SK-N-SH (cell line): ENCODE measurements around the gene ADAMTS17. TPM values are rescaled to one million over a fixed set of nuclear protein-coding genes. Genes with fewer than 3 reads are reported as not detected.

Source experiments
- CTCF ChIA-PET: fragments of 300-600, 350-600 bp; formaldehyde crosslinking; extraction: SDS; loops from one replicate; lab custom pipeline; 2021; lab: Yijun Ruan, JAX
- POLR2A ChIA-PET: fragments of 350-600 bp; sonication (Branson Sonifier 250); formaldehyde crosslinking; extraction: SDS; loops from one replicate; lab custom pipeline; 2020; ENCODE audit warnings: antibody characterized with exemption, inconsistent platforms; lab: Yijun Ruan, JAX
- DNase-seq: peaks from one replicate; pipeline ENCODE4 v3.0.0; 2012
- H2AFZ ChIP-seq: fragments of 200-600 bp; sonication (generic); 2 replicates; pipeline ENCODE4 v1.8.1; 2016; ENCODE audit warnings: antibody characterized with exemption, mild to moderate bottlenecking, low read depth
- H3F3A ChIP-seq: fragments of 200-600 bp; sonication (generic); replicated peaks from 2 replicates; pipeline ENCODE3; 2016; ENCODE audit warnings: antibody characterized with exemption, mild to moderate bottlenecking; ENCODE audit not compliant: insufficient read depth
- H3K27ac ChIP-seq, 2 experiments: fragments of 200-500 bp in 1 of 2; fragments of 200-600 bp in 1 of 2; sonication (Bioruptor generic) in 1 of 2; sonication (generic), shearing (Covaris generic) in 1 of 2; 2 replicates each; pipeline versions ENCODE4 v1.5.1 to v1.6.1; 2014 to 2016; ENCODE audit warnings: low read depth in 2 of 2, inconsistent platforms in 1 of 2, low read length in 1 of 2, mild to moderate bottlenecking in 1 of 2, mixed read lengths in 1 of 2
- H3K27me3 ChIP-seq: fragments of 200-600 bp; sonication (generic), shearing (Covaris generic); 2 replicates; pipeline ENCODE4 v1.6.1; 2016; ENCODE audit warnings: mixed run types; ENCODE audit not compliant: insufficient read depth
- H3K36me3 ChIP-seq, 2 experiments: fragments of 200-500 bp in 1 of 2; fragments of 200-600 bp in 1 of 2; sonication (Bioruptor generic) in 1 of 2; sonication (generic) in 1 of 2; replicated peaks in 1 of 2; 2 replicates each; pipeline versions ENCODE3 to v1.5.1; 2014 to 2016; ENCODE audit warnings: low read length in 1 of 2, mild to moderate bottlenecking in 1 of 2; ENCODE audit not compliant: insufficient read depth in 2 of 2, control insufficient read depth in 1 of 2
- H3K4me1 ChIP-seq, 2 experiments: fragments of 200-500 bp in 1 of 2; fragments of 200-600 bp in 1 of 2; sonication (Bioruptor generic) in 1 of 2; sonication (generic), shearing (Covaris generic) in 1 of 2; 2 replicates each; pipeline versions ENCODE4 v1.5.1 to v1.6.1; 2014 to 2016; ENCODE audit warnings: low read depth in 1 of 2, low read length in 1 of 2, mixed run types in 1 of 2; ENCODE audit not compliant: insufficient read depth in 2 of 2, control insufficient read depth in 1 of 2
- H3K4me2 ChIP-seq: fragments of 200-600 bp; sonication (generic), shearing (Covaris generic); 2 replicates; pipeline ENCODE4 v1.6.1; 2017; ENCODE audit warnings: mixed run types
- H3K4me3 ChIP-seq, 2 experiments: fragments of 200-500 bp in 1 of 2; fragments of 200-600 bp in 1 of 2; sonication (Bioruptor generic) in 1 of 2; sonication (generic), shearing (Covaris generic) in 1 of 2; 2 replicates each; pipeline versions ENCODE4 v1.5.1 to v1.8.1; 2014 to 2016; ENCODE audit warnings: low read depth in 2 of 2, inconsistent platforms in 1 of 2, low read length in 1 of 2, mild to moderate bottlenecking in 1 of 2, mixed read lengths in 1 of 2, moderate library complexity in 1 of 2
- H3K79me2 ChIP-seq: fragments of 200-600 bp; sonication (generic); 2 replicates; pipeline ENCODE4 v1.8.1; 2017; ENCODE audit warnings: mild to moderate bottlenecking; ENCODE audit not compliant: insufficient read depth
- H3K9ac ChIP-seq: fragments of 200-600 bp; sonication (generic); 2 replicates; pipeline ENCODE4 v1.6.1; 2017; ENCODE audit warnings: mixed run types
- H3K9me2 ChIP-seq: fragments of 200-600 bp; sonication (generic); 2 replicates; pipeline ENCODE4 v1.6.1; 2017; ENCODE audit warnings: mixed run types
- H3K9me3 ChIP-seq: fragments of 200-600 bp; sonication (generic); 2 replicates; pipeline ENCODE4 v1.6.1; 2017; ENCODE audit warnings: mixed run types, mild to moderate bottlenecking, moderate library complexity
- H4K20me1 ChIP-seq: fragments of 200-600 bp; sonication (generic); 2 replicates; pipeline ENCODE4 v1.6.1; 2017; ENCODE audit warnings: mild to moderate bottlenecking, mixed run types; ENCODE audit not compliant: insufficient read depth
- EZH2phosphoT487 ChIP-seq: fragments of 200-600 bp; sonication (generic); IDR thresholded peaks from 2 replicates; pipeline ENCODE4 v1.6.1; 2017; ENCODE audit warnings: low read depth, mixed run types, mild to moderate bottlenecking, antibody characterized with exemption, moderate library complexity, borderline replicate concordance
- FOSL2 ChIP-seq: IDR thresholded peaks from 2 replicates; pipeline ENCODE4 v1.4.0; 2012; ENCODE audit warnings: low read depth, mild to moderate bottlenecking, moderate library complexity, borderline replicate concordance
- FOXJ3 ChIP-seq: sonication (generic); formaldehyde crosslinking; IDR thresholded peaks from 2 replicates; pipeline ENCODE4 v1.5.1; 2020; ENCODE audit warnings: mild to moderate bottlenecking, missing genetic modification reagents
- GABPA ChIP-seq: IDR thresholded peaks from 2 replicates; pipeline ENCODE4 v1.4.0; 2012; ENCODE audit warnings: low read depth, mild to moderate bottlenecking
- GATA2 ChIP-seq: sonication (generic); formaldehyde crosslinking; IDR thresholded peaks from 2 replicates; pipeline ENCODE4 v1.5.0; 2020; ENCODE audit warnings: mild to moderate bottlenecking, missing genetic modification reagents
- IRF3 ChIP-seq: fragments of 150-350 bp; IDR thresholded peaks from 2 replicates; pipeline ENCODE4 v1.6.1; 2016; ENCODE audit warnings: mild to moderate bottlenecking, low read depth, low read length
- JUND ChIP-seq: IDR thresholded peaks from 2 replicates; pipeline ENCODE4 v1.4.0; 2012
- MEF2A ChIP-seq: IDR thresholded peaks from 2 replicates; pipeline ENCODE4 v1.4.0; 2012; ENCODE audit warnings: low read depth, borderline replicate concordance
- POLR2AphosphoS5 ChIP-seq: IDR thresholded peaks from 2 replicates; pipeline ENCODE4 v1.6.1; 2012; ENCODE audit warnings: low read depth, low read length
- RAD21 ChIP-seq: IDR thresholded peaks from 2 replicates; pipeline ENCODE4 v1.6.1; 2012; ENCODE audit warnings: mild to moderate bottlenecking, low read length
- RCOR1 ChIP-seq: fragments of 150-350 bp; IDR thresholded peaks from 2 replicates; pipeline ENCODE4 v1.6.1; 2017; ENCODE audit warnings: antibody characterized with exemption, low read length
- RXRA ChIP-seq: IDR thresholded peaks from 2 replicates; pipeline ENCODE4 v1.4.0; 2012; ENCODE audit warnings: low read depth, mild to moderate bottlenecking, borderline replicate concordance
- TCF12 ChIP-seq: IDR thresholded peaks from 2 replicates; pipeline ENCODE4 v1.4.0; 2012
- YY1 ChIP-seq: IDR thresholded peaks from 2 replicates; pipeline ENCODE4 v1.4.0; 2012; ENCODE audit warnings: low read depth, mild to moderate bottlenecking
- WGBS: methylation state at CpG from one replicate; pipeline ENCODE4 v1.1.6; 2017; ENCODE audit warnings: low lambda C conversion rate; 5-methylcytosine and 5-hydroxymethylcytosine counted together
- polyA plus RNA-seq, 3 experiments: library from polyadenylated mRNA; depleted of rRNA; stranded (reverse); fragments of >200 nt; gene quantifications; 2 replicates each; pipeline ENCODE4 v1.2.3, GENCODE V29; 2012
- TF ChIP-seq, protein P1 (sequence below): IDR thresholded peaks from 2 replicates; pipeline ENCODE4 v1.4.0; 2012; ENCODE audit warnings: low read depth, borderline replicate concordance
- TF ChIP-seq, protein P2 (sequence below): IDR thresholded peaks from 2 replicates; pipeline ENCODE4 v1.4.0; 2012; ENCODE audit warnings: low read depth, borderline replicate concordance
- TF ChIP-seq, protein P3 (sequence below): IDR thresholded peaks from 2 replicates; pipeline ENCODE4 v1.4.0; 2012; ENCODE audit warnings: low read depth

Gene ADAMTS17
- polyA plus RNA-seq, 1 of the 3 experiments (the other 2 are of a cell fraction): not detected

DNA sequence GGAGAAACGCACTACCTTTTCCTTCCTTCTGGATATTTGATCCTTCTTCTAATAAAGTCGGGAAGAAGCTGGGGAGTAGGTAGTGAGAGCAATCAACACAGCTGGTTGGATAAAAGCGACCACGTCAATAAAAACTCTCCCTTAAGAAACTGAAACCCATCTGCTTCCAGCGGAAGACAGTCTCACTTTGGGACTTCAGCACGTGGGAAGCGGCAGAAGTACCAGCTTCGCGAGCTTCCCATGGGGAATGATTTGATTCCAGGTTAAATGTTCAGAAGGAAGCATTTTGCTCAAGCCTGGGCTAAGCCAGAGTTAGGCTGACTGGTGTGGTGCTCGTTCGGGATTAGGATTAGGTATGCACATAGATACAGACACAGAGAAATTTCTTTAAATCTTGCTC is 346.2 kb downstream of the ADAMTS17 start:
- H2AFZ ChIP-seq: no peak overlapping the region
- ChIA-PET CTCF (interaction anchor here (0.7 to 1.6 kb wide), 3 partner anchors 343 to 388 kb away, joined by 3 to 6 read pairs (median 4); no protein-coding TSS in a partner anchor), POLR2A (no interaction called here)
- no peak overlapping the region for H3K4me2 ChIP-seq
- WGBS: 68% methylated on average over 11 of the region's 11 CpGs
- H3K27me3 ChIP-seq: no peaks in the 10 kb centered on the region
- no peaks in the 10 kb centered on the region for H3K79me2 ChIP-seq
- no peaks in the 10 kb centered on the region for H3K9me2 ChIP-seq
- TF ChIP-seq, protein P1, sequence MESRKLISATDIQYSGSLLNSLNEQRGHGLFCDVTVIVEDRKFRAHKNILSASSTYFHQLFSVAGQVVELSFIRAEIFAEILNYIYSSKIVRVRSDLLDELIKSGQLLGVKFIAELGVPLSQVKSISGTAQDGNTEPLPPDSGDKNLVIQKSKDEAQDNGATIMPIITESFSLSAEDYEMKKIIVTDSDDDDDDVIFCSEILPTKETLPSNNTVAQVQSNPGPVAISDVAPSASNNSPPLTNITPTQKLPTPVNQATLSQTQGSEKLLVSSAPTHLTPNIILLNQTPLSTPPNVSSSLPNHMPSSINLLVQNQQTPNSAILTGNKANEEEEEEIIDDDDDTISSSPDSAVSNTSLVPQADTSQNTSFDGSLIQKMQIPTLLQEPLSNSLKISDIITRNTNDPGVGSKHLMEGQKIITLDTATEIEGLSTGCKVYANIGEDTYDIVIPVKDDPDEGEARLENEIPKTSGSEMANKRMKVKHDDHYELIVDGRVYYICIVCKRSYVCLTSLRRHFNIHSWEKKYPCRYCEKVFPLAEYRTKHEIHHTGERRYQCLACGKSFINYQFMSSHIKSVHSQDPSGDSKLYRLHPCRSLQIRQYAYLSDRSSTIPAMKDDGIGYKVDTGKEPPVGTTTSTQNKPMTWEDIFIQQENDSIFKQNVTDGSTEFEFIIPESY: no peak
- no peak for TF ChIP-seq RXRA
- no peak for TF ChIP-seq EZH2phosphoT487
- TF ChIP-seq, protein P2, sequence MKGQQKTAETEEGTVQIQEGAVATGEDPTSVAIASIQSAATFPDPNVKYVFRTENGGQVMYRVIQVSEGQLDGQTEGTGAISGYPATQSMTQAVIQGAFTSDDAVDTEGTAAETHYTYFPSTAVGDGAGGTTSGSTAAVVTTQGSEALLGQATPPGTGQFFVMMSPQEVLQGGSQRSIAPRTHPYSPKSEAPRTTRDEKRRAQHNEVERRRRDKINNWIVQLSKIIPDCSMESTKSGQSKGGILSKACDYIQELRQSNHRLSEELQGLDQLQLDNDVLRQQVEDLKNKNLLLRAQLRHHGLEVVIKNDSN: no peak
- TF ChIP-seq FOSL2: no peak
- no peaks in the 10 kb centered on the region for H3K9me3 ChIP-seq
- no peaks in the 10 kb centered on the region for H3K36me3 ChIP-seq
- peaks cover 0 to 24% of the 10 kb centered on the region in 2 experiments; a peak in 2 of 4 replicates for H3K4me1 ChIP-seq
- no peaks in the 10 kb centered on the region for H3F3A ChIP-seq
- H3K9ac ChIP-seq: no peak overlapping the region
- H3K4me3 ChIP-seq: no peak overlapping the region
- H3K27ac ChIP-seq: no peak overlapping the region
- no peak for DNase-seq
- H4K20me1 ChIP-seq: no peaks in the 10 kb centered on the region

GRCh38 chr15:99994849-99995248 is 346.9 kb downstream of the ADAMTS17 start:
- 34% methylated on average over 5 of the region's 6 CpGs for whole genome bisulfite sequencing
- POLR2A ChIA-PET: no interaction called here
- CTCF ChIA-PET: interaction anchor here (0.7 to 1.6 kb wide), 4 partner anchors 341 to 389 kb away, joined by 3 to 6 read pairs (median 4); no protein-coding TSS in a partner anchor
- no peak for TF ChIP-seq RXRA
- TF ChIP-seq, protein P1: no peak
- no peak for TF ChIP-seq YY1
- TF ChIP-seq, protein P2: no peak
- TF ChIP-seq IRF3: no peak
- no peak for TF ChIP-seq JUND
- TF ChIP-seq TCF12: no peak
- TF ChIP-seq FOXJ3 (CRISPR knock-in tag): no peak
- TF ChIP-seq RAD21: no peak
- TF ChIP-seq POLR2AphosphoS5: no peak
- TF ChIP-seq GATA2 (CRISPR knock-in tag): no peak
- TF ChIP-seq, protein P3, sequence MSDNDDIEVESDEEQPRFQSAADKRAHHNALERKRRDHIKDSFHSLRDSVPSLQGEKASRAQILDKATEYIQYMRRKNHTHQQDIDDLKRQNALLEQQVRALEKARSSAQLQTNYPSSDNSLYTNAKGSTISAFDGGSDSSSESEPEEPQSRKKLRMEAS: no peak
- no peak for TF ChIP-seq GABPA
- no peak for TF ChIP-seq RCOR1
- no peak for TF ChIP-seq MEF2A

More at GRCh38 chr15:99994849-99995248, 346.9 kb downstream of the ADAMTS17 start:
- H2AFZ ChIP-seq: no peak overlapping the region
- no peaks in the 10 kb centered on the region for H3K27me3 ChIP-seq
- H3F3A ChIP-seq: no peaks in the 10 kb centered on the region
- H3K4me3 ChIP-seq: no peak overlapping the region
- no peak overlapping the region for H3K27ac ChIP-seq
- peaks cover 0 to 24% of the 10 kb centered on the region in 2 experiments; a peak in 2 of 4 replicates for H3K4me1 ChIP-seq
- no peaks in the 10 kb centered on the region for H3K79me2 ChIP-seq
- H3K36me3 ChIP-seq: no peaks in the 10 kb centered on the region
- no peak for DNase-seq
- no peak overlapping the region for H3K4me2 ChIP-seq
- H3K9me2 ChIP-seq: no peaks in the 10 kb centered on the region
- H3K9ac ChIP-seq: no peak overlapping the region
- no peaks in the 10 kb centered on the region for H4K20me1 ChIP-seq
- no peaks in the 10 kb centered on the region for H3K9me3 ChIP-seq
